ENCODE measurements around the gene USP27X. TPM values are rescaled to one million over a fixed set of nuclear protein-coding genes. Genes with fewer than 3 reads are reported as not detected.

The USP27X gene
- total RNA-seq = 1.5 TPM
- 1 to 10 TPM; 2.7 to 4.2 (median 3.1) TPM for polyA plus RNA-seq (ENCODE audit: insufficient read depth in 1 of 8, insufficient read length in 8 of 8, low replicate concordance in 1 of 8)
- long read RNA-seq, donor 1, partial matches to known transcripts = 0 of 3 reads
- long read RNA-seq, donor 1, other reads (novel, unspliced or antisense) = 0 of 3 reads
- long read RNA-seq, donor 2, partial matches to known transcripts = 0 of 1 reads
- long read RNA-seq, donor 2, other reads (novel, unspliced or antisense) = 0 of 1 reads
- long read RNA-seq, donor 3, partial matches to known transcripts = 0 of 3 reads
- long read RNA-seq, donor 3, other reads (novel, unspliced or antisense) = 0 of 3 reads
- long read RNA-seq, donor 4 = 0 reads
- long read RNA-seq, donor 5, partial matches to known transcripts = 0 of 4 reads
- long read RNA-seq, donor 5, other reads (novel, unspliced or antisense) = 0 of 4 reads
- long read RNA-seq, donor 6, partial matches to known transcripts = 0 of 3 reads
- long read RNA-seq, donor 6, other reads (novel, unspliced or antisense) = 0 of 3 reads
- long read RNA-seq, donor 7, partial matches to known transcripts = 0 of 2 reads
- long read RNA-seq, donor 7, other reads (novel, unspliced or antisense) = 0 of 2 reads
- long read RNA-seq, donor 8, partial matches to known transcripts = 0 of 2 reads
- long read RNA-seq, donor 8, other reads (novel, unspliced or antisense) = 0 of 2 reads
- long read RNA-seq, donor 9, partial matches to known transcripts = 0 of 1 reads
- long read RNA-seq, donor 9, other reads (novel, unspliced or antisense) = 0 of 1 reads
- long read RNA-seq, donor 10, partial matches to known transcripts = 0 of 3 reads
- long read RNA-seq, donor 10, other reads (novel, unspliced or antisense) = 0 of 3 reads
- long read RNA-seq, donor 11, partial matches to known transcripts = 0 of 2 reads
- long read RNA-seq, donor 11, other reads (novel, unspliced or antisense) = 0 of 2 reads

DNA sequence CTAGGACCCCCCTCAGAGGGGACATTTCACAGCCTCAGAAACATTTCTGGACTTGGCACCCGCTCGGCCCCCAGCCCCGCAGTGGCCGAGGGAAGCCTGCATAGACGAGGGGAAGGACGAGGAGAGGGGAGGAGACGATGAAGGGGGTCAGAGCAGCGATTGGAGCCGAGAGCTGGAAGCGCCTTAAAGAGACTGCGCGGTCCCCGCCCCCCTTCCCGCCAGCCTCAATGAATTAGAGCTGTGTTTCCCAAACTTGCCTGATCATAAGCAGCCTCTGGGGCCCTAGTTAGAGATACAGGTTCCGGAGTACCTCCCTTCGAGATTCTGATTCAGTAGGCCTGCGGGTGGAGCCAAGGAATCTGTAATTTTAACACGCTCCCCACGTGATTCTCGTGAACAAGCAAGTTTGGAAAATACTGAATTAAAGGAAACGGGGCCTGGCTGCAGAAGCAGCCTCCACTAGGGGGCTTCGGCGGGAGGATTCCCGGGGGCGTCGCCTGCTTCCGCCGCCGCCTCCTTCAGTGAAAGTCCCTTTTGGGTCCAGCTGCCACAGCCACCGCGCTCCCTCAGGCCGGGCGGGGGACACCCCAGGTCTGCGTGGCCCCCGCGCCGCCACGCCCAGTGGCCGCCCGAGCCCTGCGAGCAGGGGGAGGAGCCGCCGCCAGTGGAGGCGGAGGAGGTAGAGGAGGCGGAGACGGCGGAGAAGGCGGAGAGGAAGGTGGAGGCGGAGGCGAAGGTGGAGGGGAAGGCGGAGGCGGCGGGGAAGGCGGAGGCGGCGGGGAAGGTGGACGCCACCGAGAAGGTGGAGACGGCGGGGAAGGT is at the start of gene USP27X:
TSS of gene USP27X (plus strand) at position 651 of the 822 bp plus-strand sequence. CDS start 824 bp downstream, outside the sequence.
- 40% methylated on average over 52 of the region's 60 CpGs for WGBS (ENCODE audit: insufficient coverage)
- peaks cover 26% of the 10 kb centered on the region for H3K27me3 ChIP-seq (ENCODE audit: control insufficient read depth, insufficient read depth, low read length)
- no peaks in the 10 kb centered on the region for H3K9me3 ChIP-seq (replicated peaks; ENCODE audit: control insufficient read depth, low read depth, low read length)
- DNase-seq = peak; percentile 92
- peak within 1 kb of the TSS; percentile 56 for H3K4me3 ChIP-seq (ENCODE audit: low read length)
- peaks cover 14% of the 10 kb centered on the region for H3K4me1 ChIP-seq (ENCODE audit: control insufficient read depth, insufficient read depth, low read length)
- H3K27ac ChIP-seq (ENCODE audit: low read length) = peak within 1 kb of the TSS; percentile 91
- no peaks in the 10 kb centered on the region for H3K36me3 ChIP-seq (ENCODE audit: control insufficient read depth, insufficient read depth, low read length)

DNA sequence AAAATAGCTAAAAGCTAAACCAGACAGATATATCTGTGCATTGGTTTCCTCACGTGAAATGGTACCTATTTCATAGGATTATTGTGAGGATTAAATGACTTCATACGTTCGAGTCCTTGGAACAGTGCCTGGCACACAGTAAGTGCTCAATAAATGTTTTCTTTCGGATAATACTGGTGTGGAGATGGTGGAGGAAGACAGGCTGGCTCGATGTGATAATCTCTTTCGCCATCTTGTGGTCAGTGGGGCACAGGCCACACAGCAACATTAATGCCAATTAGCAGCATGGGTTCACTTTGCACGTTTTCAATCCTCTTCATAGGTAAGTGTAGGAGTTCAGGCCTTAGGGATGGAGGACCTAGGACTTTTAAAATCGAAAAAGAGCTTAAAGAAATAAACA is 40.9 kb upstream of the USP27X start:
- no peak overlapping the region for H3K27ac ChIP-seq (ENCODE audit: low read length)
- peak; percentile 31 for DNase-seq
- WGBS (ENCODE audit: insufficient coverage) = no CpG with 5 or more reads among the region's 8 CpGs
- no peak overlapping the region for H3K4me3 ChIP-seq (ENCODE audit: low read length)
- H3K36me3 ChIP-seq (ENCODE audit: control insufficient read depth, insufficient read depth, low read length) = no peaks in the 10 kb centered on the region
- no peaks in the 10 kb centered on the region for H3K9me3 ChIP-seq (replicated peaks; ENCODE audit: control insufficient read depth, low read depth, low read length)
- H3K27me3 ChIP-seq (ENCODE audit: control insufficient read depth, insufficient read depth, low read length) = peaks cover 33% of the 10 kb centered on the region
- H3K4me1 ChIP-seq (ENCODE audit: control insufficient read depth, insufficient read depth, low read length) = peaks cover 2% of the 10 kb centered on the region

DNA sequence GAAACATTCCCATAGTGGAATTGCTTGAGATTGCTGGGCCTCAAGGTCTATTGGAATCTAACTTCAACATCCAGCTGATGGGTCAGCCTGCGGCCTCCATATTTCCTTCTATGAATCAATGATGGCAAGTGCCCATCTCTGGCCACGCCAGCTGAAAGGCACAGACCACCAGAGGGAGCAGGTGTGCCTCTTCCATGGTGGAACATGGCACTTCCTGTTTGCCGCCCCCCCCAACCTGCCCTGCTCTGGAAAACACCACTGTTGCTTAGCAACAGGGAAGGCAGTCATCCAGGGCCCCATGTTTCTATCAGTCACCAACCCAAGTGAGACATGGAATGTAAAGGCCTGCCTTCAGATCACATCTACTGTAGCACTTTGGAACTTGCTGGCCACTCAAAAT is 38.6 kb upstream of the USP27X start:
- 46% methylated on average over 3 of the region's 3 CpGs for WGBS (ENCODE audit: insufficient coverage)
- Histone ChIP-seq H3K27ac (ENCODE audit: low read length) (peak overlapping the region; percentile 29), H3K27me3 (ENCODE audit: control insufficient read depth, insufficient read depth, low read length) (peaks cover 40% of the 10 kb centered on the region), H3K4me1 (ENCODE audit: control insufficient read depth, insufficient read depth, low read length) (peaks cover 2% of the 10 kb centered on the region), H3K4me3 (ENCODE audit: low read length) (no peak overlapping the region), H3K9me3 (replicated peaks; ENCODE audit: control insufficient read depth, low read depth, low read length) (no peaks in the 10 kb centered on the region), H3K36me3 (ENCODE audit: control insufficient read depth, insufficient read depth, low read length) (no peaks in the 10 kb centered on the region)
- DNase-seq = peak; percentile 55

DNA sequence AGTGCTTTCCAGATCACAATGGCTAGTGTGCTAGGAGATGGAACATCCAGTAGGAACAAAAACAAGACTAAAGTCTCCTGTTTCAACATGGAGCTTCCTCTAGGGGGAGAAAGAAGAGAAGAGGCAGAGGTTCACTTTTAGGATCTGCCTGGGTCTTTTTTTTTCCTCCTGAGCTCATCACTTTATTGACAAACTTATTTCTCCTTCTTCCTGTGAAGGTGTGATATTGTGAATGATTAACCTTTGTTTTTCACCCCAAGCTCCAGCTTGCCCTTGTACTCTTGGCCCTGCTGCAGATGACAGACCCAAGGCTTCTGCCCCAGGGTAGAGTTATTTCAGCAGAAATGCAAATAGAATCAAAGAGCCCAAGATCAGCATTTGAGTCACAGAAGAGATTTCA is 36.7 kb upstream of the USP27X start:
- Histone ChIP-seq H3K27me3 (ENCODE audit: control insufficient read depth, insufficient read depth, low read length) (peaks cover 37% of the 10 kb centered on the region), H3K4me1 (ENCODE audit: control insufficient read depth, insufficient read depth, low read length) (peaks cover 2% of the 10 kb centered on the region), H3K36me3 (ENCODE audit: control insufficient read depth, insufficient read depth, low read length) (no peaks in the 10 kb centered on the region), H3K4me3 (ENCODE audit: low read length) (no peak overlapping the region), H3K27ac (ENCODE audit: low read length) (no peak overlapping the region), H3K9me3 (replicated peaks; ENCODE audit: control insufficient read depth, low read depth, low read length) (no peaks in the 10 kb centered on the region)
- DNase-seq = no peak

DNA sequence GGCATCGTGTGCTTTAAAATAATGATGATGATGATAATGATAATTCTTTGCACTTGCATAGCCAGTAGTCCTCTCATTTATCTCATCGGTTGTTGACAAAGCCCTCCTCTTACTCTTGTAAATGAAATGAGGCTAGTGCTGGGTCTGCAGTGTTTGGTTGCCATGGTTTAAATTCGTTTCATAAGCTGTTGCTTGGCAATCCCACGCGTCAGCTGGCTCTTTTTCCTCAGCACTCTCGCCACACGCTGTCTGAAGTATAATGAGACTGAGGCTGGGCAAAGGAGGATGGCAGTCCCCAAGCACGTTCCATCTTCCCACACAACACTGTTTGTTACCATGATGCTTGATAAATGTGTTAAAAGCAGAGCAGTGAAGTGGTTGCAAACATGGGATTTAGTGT is 34.7 kb upstream of the USP27X start:
- H3K36me3 ChIP-seq (ENCODE audit: control insufficient read depth, insufficient read depth, low read length) = no peaks in the 10 kb centered on the region
- DNase-seq = peak; percentile 40
- H3K4me3 ChIP-seq (ENCODE audit: low read length) = no peak overlapping the region
- peaks cover 2% of the 10 kb centered on the region for H3K4me1 ChIP-seq (ENCODE audit: control insufficient read depth, insufficient read depth, low read length)
- H3K27me3 ChIP-seq (ENCODE audit: control insufficient read depth, insufficient read depth, low read length) = peaks cover 34% of the 10 kb centered on the region
- no peak overlapping the region for H3K27ac ChIP-seq (ENCODE audit: low read length)
- no CpG with 5 or more reads among the region's 8 CpGs for WGBS (ENCODE audit: insufficient coverage)
- H3K9me3 ChIP-seq (replicated peaks; ENCODE audit: control insufficient read depth, low read depth, low read length) = no peaks in the 10 kb centered on the region

DNA sequence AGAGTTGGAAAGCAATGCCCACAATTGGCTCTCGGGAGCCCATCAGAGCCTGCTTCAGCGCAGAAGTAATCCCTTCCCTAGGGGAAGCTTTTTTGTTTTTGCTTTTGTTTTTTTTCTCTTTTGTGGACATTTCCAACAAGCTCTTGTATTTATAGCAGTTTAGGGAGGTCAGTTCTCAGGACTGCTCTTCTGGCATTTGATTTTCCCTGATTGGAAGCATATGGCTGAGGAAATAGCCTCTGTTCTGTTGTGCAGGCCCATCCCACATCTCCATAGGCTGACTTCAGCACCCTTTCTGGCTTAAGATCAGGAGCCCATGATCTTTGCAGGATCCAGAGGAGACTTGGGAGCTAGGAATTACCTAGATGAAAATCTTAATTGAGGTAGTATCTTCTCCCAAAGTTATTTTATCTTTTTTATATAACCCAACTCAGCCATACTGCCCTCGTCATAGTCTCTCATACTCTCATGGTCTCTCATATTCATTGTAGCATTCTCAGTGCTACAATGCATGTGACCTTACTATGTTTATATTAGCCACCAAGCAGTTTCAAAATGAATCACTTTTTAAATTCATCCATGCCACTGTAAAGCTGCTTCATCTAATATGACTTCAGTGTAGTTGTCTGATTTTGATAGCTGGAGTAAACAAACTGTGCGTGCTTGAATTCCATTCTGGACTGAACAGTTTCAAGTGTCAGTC is 33.4 kb upstream of the USP27X start:
- 83% methylated on average over 1 of the region's 4 CpGs for WGBS (ENCODE audit: insufficient coverage)
- Histone ChIP-seq H3K36me3 (ENCODE audit: control insufficient read depth, insufficient read depth, low read length) (no peaks in the 10 kb centered on the region), H3K9me3 (replicated peaks; ENCODE audit: control insufficient read depth, low read depth, low read length) (no peaks in the 10 kb centered on the region), H3K4me1 (ENCODE audit: control insufficient read depth, insufficient read depth, low read length) (peaks cover under 1% of the 10 kb centered on the region), H3K4me3 (ENCODE audit: low read length) (no peak overlapping the region), H3K27me3 (ENCODE audit: control insufficient read depth, insufficient read depth, low read length) (peaks cover 26% of the 10 kb centered on the region), H3K27ac (ENCODE audit: low read length) (no peak overlapping the region)
- peak; percentile 53 for DNase-seq

DNA sequence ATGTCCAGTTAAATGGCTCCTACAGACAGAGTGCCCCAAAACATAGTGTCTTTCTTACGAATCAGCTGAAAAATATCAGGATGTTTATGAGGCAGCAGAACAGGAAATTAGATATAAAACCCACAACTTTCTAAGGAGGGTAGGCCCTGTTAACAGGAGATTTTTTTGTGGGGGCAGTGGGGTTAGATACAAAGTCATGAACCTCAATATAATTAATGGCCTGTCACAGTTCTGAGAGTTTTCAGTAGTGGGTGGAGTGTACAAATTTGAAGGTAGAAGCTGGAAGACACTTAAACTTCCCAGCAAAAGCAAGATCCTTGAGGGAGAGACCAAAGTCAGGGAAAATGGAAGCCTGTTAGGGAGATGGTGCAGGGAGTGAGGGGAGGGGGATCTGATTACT is 32.8 kb upstream of the USP27X start:
- no peaks in the 10 kb centered on the region for H3K9me3 ChIP-seq (replicated peaks; ENCODE audit: control insufficient read depth, low read depth, low read length)
- H3K36me3 ChIP-seq (ENCODE audit: control insufficient read depth, insufficient read depth, low read length) = no peaks in the 10 kb centered on the region
- no CpG with 5 or more reads among the region's 1 CpG for WGBS (ENCODE audit: insufficient coverage)
- H3K27me3 ChIP-seq (ENCODE audit: control insufficient read depth, insufficient read depth, low read length) = peaks cover 26% of the 10 kb centered on the region
- no peak overlapping the region for H3K27ac ChIP-seq (ENCODE audit: low read length)
- H3K4me3 ChIP-seq (ENCODE audit: low read length) = no peak overlapping the region
- no peak for DNase-seq
- H3K4me1 ChIP-seq (ENCODE audit: control insufficient read depth, insufficient read depth, low read length) = no peaks in the 10 kb centered on the region

DNA sequence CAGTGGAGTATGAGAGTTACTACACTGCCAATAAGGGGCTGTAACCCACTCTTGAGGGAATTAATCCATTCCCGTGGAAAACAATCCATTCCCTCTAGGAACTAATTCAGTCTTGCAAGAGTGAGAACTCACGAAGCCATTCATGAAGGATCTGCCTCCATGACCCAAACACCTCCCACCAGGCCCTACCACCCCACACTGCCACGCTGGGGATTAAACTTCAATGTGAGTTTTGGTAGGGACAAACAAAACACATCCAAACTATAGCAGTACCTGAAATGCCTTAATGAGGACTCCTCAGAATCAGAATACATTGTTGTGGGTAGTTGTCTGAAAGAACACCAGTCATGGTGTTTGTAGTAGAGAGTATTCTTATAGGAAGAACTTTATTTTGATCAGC is 31.0 kb upstream of the USP27X start:
- H3K27me3 ChIP-seq (ENCODE audit: control insufficient read depth, insufficient read depth, low read length) = peaks cover 27% of the 10 kb centered on the region
- no peak for DNase-seq
- WGBS (ENCODE audit: insufficient coverage) = no CpG with 5 or more reads among the region's 3 CpGs
- H3K4me1 ChIP-seq (ENCODE audit: control insufficient read depth, insufficient read depth, low read length) = no peaks in the 10 kb centered on the region
- H3K27ac ChIP-seq (ENCODE audit: low read length) = no peak overlapping the region
- no peaks in the 10 kb centered on the region for H3K36me3 ChIP-seq (ENCODE audit: control insufficient read depth, insufficient read depth, low read length)
- H3K9me3 ChIP-seq (replicated peaks; ENCODE audit: control insufficient read depth, low read depth, low read length) = no peaks in the 10 kb centered on the region
- no peak overlapping the region for H3K4me3 ChIP-seq (ENCODE audit: low read length)

DNA sequence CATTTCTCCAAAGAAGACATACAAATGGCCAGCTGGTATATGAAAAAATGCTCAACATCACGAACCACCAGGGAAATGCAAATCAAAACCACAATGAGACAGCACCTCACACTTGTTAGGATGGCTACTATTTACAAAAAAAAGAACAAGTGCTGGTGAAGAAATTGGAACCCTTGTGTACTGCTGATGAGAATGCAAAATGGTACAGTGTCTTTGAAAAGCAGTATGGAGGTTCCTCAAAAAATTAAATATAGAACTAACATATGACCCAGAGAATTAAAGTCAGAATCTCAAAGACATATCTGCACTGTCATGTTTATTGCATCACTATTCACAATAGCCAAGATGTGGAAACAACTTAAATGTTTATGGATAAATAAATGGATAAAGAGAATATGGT is 29.3 kb upstream of the USP27X start:
- no peaks in the 10 kb centered on the region for H3K4me1 ChIP-seq (ENCODE audit: control insufficient read depth, insufficient read depth, low read length)
- no peak for DNase-seq
- no CpG with 5 or more reads among the region's 1 CpG for WGBS (ENCODE audit: insufficient coverage)
- H3K9me3 ChIP-seq (replicated peaks; ENCODE audit: control insufficient read depth, low read depth, low read length) = no peaks in the 10 kb centered on the region
- no peak overlapping the region for H3K27ac ChIP-seq (ENCODE audit: low read length)
- peaks cover 29% of the 10 kb centered on the region for H3K27me3 ChIP-seq (ENCODE audit: control insufficient read depth, insufficient read depth, low read length)
- H3K36me3 ChIP-seq (ENCODE audit: control insufficient read depth, insufficient read depth, low read length) = no peaks in the 10 kb centered on the region
- H3K4me3 ChIP-seq (ENCODE audit: low read length) = no peak overlapping the region

All from muscle of leg (tissue), 16 donors.